ENCODE data around the gene DCLK1.
"Not testable (repeated sequence)": the region's sequence is repeated elsewhere in the genome, so short reads cannot be mapped to it uniquely, and the experiment has no call there.

Gene DCLK1

DNA sequence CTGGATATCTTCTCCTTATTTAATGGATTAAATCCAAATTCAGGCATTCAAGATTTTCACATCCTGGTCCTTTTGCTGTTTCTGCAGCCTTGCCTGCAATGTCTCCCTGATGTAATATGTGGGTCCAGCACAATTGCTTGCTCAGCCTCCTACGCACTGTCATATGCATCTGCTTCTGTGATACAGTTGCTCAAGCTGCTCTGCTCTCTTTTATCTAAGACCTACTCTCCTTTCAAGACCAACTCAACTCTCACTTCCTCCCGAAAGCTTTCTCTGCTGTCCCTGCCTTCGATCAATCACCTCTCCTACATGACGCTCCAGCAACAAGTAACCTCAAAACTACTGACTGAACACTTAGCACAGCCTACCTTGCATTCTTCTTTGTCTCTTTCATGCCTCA is 138.2 kb downstream of the DCLK1 start:
- Histone ChIP-seq H3K4me3 (no peak overlapping the region), H3K27me3 (no peaks in the 10 kb centered on the region), H3K4me1 (no peaks in the 10 kb centered on the region), H3K36me3 (no peaks in the 10 kb centered on the region), H3K9me3 (no peaks in the 10 kb centered on the region), H3K27ac (no peak overlapping the region), H3K4me2 (no peak overlapping the region), H3K9ac (no peak overlapping the region), H4K20me1 (no peaks in the 10 kb centered on the region)
- TF ChIP-seq Cebpa-rat (IDR thresholded peaks at IDR 0.05), result no peak

DNA sequence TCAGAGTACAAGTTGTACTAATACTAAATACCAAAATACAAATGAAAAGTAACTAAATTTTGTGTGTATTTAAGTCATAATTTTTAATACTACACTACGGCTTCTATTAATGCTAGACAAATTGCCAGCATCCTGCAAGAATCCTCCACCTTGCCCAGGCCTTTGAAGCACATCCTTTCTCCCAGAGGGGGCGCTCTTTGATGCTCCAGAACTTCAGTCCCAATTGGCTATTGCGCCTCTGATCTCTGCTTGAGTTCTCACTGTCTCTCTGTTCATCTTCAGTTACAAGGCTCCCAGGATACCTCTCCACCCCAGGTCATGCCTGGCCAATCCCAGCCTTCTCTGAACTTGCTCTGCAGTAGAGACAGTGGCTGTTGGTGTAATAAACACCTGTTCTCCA is 141.0 kb downstream of the DCLK1 start:
- Histone ChIP-seq H3K27me3 (no peaks in the 10 kb centered on the region), H3K9me3 (no peaks in the 10 kb centered on the region), H3K27ac (no peak overlapping the region), H4K20me1 (no peaks in the 10 kb centered on the region), H3K36me3 (no peaks in the 10 kb centered on the region), H3K4me2 (no peak overlapping the region), H3K9ac (no peak overlapping the region), H3K4me3 (no peak overlapping the region), H3K4me1 (no peaks in the 10 kb centered on the region)
- no peak for TF ChIP-seq Cebpa-rat (IDR thresholded peaks at IDR 0.05)

DNA sequence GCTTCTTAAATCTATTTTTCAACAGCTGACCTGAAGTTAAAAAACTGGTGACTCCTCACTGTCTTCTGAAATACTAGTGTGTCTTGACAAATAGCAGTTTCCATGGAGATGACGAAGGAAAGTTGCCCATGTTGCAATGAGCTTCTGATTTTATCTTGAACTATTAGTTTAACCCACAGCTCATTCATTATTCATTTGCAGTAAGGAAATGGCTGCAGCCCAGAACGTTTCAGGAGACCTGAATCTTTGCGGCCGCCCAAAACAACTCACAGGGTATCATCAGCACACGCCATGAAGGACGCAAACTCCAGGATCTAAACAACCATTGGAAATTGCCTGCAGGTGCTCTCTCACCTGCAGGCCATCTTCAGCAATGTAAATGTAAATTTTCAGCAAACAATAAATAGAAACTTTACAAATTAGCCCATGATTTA is 142.5 kb downstream of the DCLK1 start:
- H3K4me3 ChIP-seq, result no peak overlapping the region
- no peak overlapping the region for H3K4me2 ChIP-seq

DNA sequence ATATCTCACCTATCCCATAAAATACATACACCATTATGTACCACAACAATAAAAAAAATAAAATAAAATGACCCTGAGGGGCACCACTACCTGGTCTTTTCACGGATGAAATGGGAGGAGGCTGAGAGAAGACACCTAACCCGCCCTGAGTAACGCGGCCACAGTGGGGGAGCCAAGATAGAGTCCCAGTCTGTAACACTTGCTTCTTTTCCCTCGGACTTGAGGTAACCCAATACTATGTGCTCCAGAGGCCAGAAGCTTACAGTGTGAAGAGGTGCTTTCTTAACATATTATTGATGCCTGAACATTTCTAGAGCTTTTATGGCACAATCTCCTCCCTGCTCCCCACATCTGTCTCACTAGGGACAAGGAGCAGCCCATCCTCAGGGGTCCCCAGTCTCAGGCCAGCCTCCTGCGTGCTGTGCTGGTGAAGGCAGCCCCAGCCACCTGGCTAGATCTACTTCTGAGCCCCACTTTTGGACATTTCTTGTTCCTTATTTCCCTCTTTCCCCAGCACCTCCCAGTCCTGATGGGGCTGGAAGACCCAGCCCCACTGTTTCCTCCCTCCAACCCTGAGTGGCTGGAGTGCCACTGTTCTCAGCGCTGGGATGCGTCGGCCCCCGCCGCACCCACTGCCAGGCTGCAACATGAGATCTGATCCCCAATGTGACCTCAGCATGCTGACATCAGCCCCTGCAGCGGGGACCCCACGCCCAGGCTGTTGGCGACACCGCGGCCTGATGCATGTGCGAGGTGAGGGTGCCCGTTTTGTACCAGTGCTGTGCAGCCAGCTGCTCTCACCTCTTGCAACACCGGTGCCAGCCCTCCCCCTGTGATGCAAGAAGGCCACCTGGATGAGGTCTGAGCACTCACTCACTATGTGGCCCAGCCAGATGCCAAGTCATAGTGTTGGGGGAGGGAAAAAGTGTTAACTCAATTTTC is 143.3 kb downstream of the DCLK1 start:
- no peaks in the 10 kb centered on the region for H3K27me3 ChIP-seq
- no peak overlapping the region for H3K9ac ChIP-seq
- no peaks in the 10 kb centered on the region for H3K4me1 ChIP-seq
- no peak overlapping the region for H3K27ac ChIP-seq
- no peaks in the 10 kb centered on the region for H3K36me3 ChIP-seq
- H3K4me3 ChIP-seq, result no peak overlapping the region
- no peak for TF ChIP-seq Cebpa-rat (IDR thresholded peaks at IDR 0.05)
- H3K4me2 ChIP-seq, result no peak overlapping the region
- H4K20me1 ChIP-seq, result no peaks in the 10 kb centered on the region
- no peaks in the 10 kb centered on the region for H3K9me3 ChIP-seq

More for the DNA sequence above, 142.5 kb downstream of the DCLK1 start:
- H4K20me1 ChIP-seq, result no peaks in the 10 kb centered on the region
- no peak overlapping the region for H3K27ac ChIP-seq
- no peaks in the 10 kb centered on the region for H3K36me3 ChIP-seq
- H3K9ac ChIP-seq, result no peak overlapping the region
- no peaks in the 10 kb centered on the region for H3K4me1 ChIP-seq
- no peak for TF ChIP-seq Cebpa-rat (IDR thresholded peaks at IDR 0.05)
- no peaks in the 10 kb centered on the region for H3K27me3 ChIP-seq
- no peaks in the 10 kb centered on the region for H3K9me3 ChIP-seq

DNA sequence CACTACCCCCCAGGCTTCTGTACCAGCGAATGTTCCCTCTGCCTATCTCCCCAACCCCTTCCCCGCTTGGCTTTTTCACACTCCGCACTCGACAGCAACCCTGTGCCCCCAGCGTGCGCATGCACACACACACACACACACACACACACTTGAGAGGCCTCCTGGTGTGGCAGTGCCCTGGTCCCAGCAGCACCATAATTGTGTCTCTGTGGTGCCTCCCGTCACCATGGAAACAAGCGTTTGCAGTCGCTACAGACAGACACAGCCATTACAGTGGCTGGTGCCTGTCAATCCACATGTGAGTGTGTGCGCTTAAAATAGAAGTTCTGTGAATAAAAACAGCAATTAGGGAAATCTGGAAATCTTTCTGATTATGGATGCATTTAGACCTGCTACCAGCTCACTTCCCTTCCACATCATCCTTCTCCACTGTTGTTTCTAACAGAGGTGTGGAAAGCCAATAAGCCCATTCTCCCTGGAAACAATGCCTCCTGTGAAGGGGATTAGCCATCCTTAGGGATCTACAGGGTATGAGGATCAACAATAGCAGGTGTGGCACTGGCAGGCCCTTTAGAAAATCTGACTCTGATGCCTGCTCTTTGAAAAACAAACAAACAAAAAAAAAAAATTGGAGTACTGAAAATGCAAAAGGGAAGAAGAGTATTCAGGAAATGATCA is 146.3 kb downstream of the DCLK1 start:
- H3K9ac ChIP-seq, result no peak overlapping the region
- H3K36me3 ChIP-seq, result no peaks in the 10 kb centered on the region
- no peaks in the 10 kb centered on the region for H3K27me3 ChIP-seq
- H3K4me2 ChIP-seq, result no peak overlapping the region
- H4K20me1 ChIP-seq, result no peaks in the 10 kb centered on the region
- no peaks in the 10 kb centered on the region for H3K9me3 ChIP-seq
- no peak for TF ChIP-seq Cebpa-rat (IDR thresholded peaks at IDR 0.05)
- no peak overlapping the region for H3K4me3 ChIP-seq
- no peak overlapping the region for H3K27ac ChIP-seq
- H3K4me1 ChIP-seq, result no peaks in the 10 kb centered on the region

DNA sequence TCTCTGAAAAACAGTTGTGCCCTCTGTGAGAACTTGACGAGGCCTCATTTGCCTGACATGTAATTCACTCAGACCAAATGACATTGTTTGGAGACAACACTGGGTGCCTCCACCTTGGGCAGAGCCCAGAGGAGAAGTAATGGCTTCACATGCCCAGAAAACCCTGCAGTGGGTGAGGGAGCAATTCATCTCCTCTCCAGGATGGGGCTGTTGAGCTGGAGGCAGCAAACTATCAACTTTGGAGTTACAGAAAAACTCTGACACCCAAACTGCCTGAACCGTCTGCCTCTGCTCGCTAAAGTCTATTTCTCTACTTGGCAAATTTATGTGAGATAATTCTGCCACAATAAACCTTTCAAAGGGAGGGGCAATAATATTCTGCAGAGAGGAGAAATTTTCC is 146.9 kb downstream of the DCLK1 start:
- Histone ChIP-seq H3K4me2 (no peak overlapping the region), H3K4me1 (no peaks in the 10 kb centered on the region), H3K4me3 (no peak overlapping the region), H3K9me3 (no peaks in the 10 kb centered on the region), H3K36me3 (no peaks in the 10 kb centered on the region), H3K27ac (no peak overlapping the region), H3K27me3 (no peaks in the 10 kb centered on the region), H3K9ac (no peak overlapping the region), H4K20me1 (no peaks in the 10 kb centered on the region)
- TF ChIP-seq Cebpa-rat (IDR thresholded peaks at IDR 0.05), result no peak

DNA sequence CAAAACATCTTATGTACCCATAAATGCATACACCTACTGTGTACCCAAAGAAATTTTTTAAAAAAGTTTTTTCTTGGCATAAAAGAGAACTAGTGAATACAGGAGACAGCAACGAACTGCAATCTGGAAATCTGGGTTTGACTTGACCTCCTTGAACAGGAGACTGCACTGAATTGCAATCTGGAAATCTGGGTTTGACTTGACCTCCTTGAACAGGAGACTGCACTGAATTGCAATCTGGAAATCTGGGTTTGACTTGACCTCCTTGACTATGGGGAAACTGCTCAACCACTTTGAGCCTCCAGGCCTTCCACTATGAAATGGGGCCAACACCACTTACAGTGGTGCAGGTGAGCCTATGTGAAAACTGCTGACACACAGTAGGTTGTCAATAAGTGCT is 147.5 kb downstream of the DCLK1 start:
- H3K27me3 ChIP-seq, H3K9me3 ChIP-seq, H3K27ac ChIP-seq, H3K9ac ChIP-seq, H3K4me2 ChIP-seq, H3K36me3 ChIP-seq, H3K4me3 ChIP-seq, H4K20me1 ChIP-seq, H3K4me1 ChIP-seq: not testable (repeated sequence)

DNA sequence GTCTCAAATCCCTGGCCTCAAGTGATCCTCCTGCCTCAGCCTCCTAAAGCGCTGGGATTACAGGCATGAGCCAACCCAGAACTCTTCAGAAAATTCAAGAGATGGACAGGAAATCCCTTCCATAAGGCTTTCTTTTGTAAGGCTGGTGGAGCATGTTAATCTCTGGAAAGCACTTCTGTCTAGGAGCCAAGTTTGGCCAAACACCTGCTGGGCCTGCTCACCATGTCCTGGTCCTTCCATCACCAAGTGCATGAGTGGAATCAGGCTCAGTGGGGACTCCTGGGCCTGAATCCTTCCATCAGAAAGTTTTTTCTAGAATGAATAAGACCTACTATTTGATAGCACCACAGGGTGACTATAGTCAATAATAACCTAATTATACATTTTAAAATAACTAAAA is 148.0 kb downstream of the DCLK1 start:
- H3K4me2 ChIP-seq, result no peak overlapping the region
- TF ChIP-seq Cebpa-rat (IDR thresholded peaks at IDR 0.05), result no peak
- H4K20me1 ChIP-seq, result no peaks in the 10 kb centered on the region
- H3K4me1 ChIP-seq, result no peaks in the 10 kb centered on the region
- H3K4me3 ChIP-seq, result no peak overlapping the region
- H3K27me3 ChIP-seq, result no peaks in the 10 kb centered on the region
- H3K27ac ChIP-seq, result no peak overlapping the region
- no peaks in the 10 kb centered on the region for H3K36me3 ChIP-seq
- no peaks in the 10 kb centered on the region for H3K9me3 ChIP-seq
- no peak overlapping the region for H3K9ac ChIP-seq

DNA sequence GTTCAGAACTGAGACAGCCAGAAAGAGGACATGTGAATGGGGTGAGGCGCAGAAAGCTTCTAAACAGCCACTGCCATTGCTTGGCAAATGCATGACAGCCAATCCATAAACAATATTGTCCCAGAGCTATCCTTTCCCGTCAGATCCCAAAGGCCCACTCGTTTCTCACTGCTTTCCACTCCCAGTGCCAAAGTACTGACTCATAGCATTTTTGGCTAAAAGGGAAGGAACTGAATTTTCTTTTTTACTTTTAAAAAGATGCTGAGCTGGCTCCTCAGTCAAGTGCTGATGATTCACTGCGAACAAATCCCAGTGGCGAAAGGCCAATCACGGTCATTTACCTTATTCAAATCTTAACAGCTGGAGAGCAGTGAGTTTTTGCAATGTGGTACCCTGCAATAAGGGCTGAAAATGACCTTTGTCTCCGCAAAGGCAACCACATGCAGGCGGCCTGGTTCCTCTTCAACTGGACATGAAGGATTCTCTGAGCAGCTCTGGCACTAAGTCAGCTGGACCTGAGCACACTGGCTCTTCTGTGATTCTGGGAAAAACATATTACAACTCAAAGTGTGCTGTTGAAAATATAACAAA is 151.7 kb downstream of the DCLK1 start:
- Histone ChIP-seq H3K9me3 (peaks cover 10% of the 10 kb centered on the region), H3K4me1 (peaks cover 7% of the 10 kb centered on the region; the same call in 1 of the 2 replicates), H4K20me1 (no peaks in the 10 kb centered on the region), H3K9ac (no peak overlapping the region), H3K27me3 (no peaks in the 10 kb centered on the region), H3K27ac (no peak overlapping the region), H3K4me2 (no peak overlapping the region), H3K4me3 (no peak overlapping the region), H3K36me3 (no peaks in the 10 kb centered on the region)
- TF ChIP-seq Cebpa-rat (IDR thresholded peaks at IDR 0.05), result no peak
